HG03064 (cell line): ENCODE measurements around the gene CHAD.

Experiments used
- ATAC-seq: cut with Tn5 transposase; IDR thresholded peaks from one replicate; pipeline ENCODE4 v1.9.1; 2021; ENCODE audit warnings: low read depth; ENCODE audit not compliant: unreplicated experiment

Gene CHAD, protein sequence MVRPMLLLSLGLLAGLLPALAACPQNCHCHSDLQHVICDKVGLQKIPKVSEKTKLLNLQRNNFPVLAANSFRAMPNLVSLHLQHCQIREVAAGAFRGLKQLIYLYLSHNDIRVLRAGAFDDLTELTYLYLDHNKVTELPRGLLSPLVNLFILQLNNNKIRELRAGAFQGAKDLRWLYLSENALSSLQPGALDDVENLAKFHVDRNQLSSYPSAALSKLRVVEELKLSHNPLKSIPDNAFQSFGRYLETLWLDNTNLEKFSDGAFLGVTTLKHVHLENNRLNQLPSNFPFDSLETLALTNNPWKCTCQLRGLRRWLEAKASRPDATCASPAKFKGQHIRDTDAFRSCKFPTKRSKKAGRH

GRCh38 chr17:50468304-50469207, at the start of gene CHAD:
Gene CHAD (minus strand): TSS chr17:50468880. CDS start chr17:50468813, 67 bp downstream.
- no peak for ATAC-seq

DNA sequence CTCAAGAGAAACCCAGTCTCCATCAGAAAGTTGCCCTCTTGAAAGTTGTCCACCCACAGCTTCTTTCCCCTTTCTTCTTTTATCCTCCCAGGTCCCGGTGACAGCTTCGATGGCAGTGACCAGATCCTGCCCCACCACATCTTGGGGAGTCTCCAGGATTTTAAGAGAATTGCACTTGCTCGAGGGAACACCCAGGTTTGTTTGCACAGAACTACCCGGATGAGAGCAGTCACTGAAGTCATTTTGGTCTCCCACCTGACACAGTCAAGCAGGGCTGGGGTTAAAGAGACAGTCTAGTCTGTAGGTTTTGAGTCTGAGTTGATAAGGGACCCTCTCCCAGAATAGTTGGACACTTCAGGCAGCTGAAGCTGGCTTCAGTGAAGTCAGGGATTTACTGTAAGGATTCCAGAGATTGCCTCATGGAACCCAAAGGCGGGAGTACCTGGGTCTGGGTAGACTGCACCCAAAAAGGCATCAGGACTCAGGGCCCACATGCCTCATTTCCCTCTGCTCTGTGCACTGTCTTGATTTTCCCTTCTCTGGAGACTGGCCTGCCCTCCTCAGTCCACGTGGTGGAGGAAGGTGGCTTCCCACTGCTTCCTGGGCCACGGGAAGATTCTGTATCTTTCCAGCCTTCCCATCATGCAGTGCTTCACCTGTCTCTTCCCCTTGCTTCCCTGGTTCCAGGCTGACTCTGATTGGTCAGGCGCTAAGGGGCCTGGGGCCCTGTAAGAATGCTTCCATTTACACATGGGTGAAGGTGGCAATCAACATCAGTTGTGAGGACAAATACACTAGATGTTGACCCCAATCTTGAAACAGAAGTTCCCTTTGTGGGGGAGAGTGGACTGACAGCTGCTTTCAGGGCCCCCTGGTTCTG, 49.1 kb upstream of the CHAD start:
- ATAC-seq: no peak

- no peak for ATAC-seq
Observed at GRCh38 chr17:50517011-50517410, 48.3 kb upstream of the CHAD start.

- ATAC-seq: no peak
Observed at GRCh38 chr17:50514936-50515702, 46.4 kb upstream of the CHAD start.

DNA sequence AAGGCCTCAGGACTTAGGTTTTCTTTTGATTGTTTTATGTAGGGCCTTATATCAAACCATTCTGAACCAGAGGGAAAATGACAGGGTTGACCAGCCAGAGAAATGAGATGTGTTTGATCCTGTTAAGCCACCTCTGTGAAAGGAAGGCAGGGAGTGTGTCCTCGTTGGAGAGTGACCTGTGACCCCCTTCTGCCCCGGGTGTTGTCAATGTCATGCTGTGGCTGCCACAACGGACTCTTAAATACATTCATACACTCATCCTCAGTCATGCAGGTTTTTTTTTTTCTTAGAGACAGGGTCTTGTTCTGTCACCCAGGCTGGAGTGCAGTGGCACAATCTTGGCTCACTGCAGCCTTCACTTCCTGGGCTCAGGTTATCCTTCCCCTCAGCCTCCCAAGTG, 45.7 kb upstream of the CHAD start:
- no peak for ATAC-seq

- ATAC-seq: no peak
Observed at GRCh38 chr17:50513495-50513894, 44.8 kb upstream of the CHAD start.

DNA sequence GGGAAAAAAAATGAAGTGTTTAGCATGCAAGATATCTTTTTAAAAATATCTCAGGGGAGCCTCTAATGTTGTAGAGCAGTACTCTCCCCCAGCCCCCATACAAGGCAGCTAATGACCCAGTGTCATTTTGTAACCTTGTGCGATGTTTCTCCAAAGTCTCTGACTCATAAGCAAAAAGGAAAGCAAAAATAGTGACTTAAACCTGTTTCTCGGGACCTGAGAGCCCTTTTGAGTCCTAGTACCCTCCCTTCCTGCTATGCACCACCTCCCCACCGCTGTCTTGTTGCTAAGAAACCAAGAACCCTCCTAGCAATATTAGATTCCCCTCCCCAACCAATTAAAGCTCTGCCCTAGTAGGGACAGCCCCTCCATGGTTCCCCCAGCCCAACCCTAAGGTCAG, 42.4 kb upstream of the CHAD start:
- ATAC-seq: peak; percentile 85

DNA sequence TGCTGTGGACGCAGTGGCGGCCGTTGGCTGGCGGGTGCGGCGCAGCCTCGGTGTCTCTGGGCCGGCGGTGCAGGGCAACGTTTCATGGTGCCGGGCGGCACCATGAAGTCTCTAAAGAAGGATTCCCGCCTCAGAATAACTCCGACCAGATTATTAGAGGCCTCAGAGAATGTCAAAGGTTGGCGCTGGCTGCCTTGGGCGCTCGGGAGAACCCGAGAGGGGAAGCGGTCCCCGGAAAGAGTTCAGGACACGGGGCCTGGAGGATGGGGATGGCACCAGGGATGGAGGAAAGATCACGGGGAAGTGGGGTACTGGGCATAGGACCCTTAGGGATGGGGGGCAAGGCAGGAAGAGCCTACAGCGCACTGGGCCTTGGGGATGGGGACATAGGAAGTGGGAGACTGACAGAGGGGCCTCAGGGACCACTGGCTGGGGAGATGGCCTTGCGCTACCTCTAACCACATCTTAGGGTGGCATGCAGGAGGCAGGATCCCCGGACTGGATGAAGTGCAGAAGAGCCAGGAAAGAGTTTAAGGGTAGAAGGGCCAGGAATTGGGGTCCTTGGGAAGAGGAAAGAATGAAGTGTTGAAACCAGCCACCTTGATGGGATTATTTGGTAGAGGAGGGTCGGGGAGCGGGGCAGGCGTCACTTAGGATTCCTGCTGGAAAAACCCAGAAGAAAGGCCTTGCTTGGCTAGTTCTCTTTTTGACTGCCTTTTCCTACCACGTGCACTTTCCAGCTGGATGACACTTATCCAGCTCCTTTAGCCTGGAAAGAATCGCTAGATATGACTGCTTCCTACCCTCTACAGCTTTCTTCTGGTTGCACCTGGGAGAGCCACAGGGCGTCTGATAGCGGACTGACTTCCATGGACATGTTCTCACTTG, 40.1 kb upstream of the CHAD start:
- ATAC-seq: no peak

GRCh38 chr17:50507871-50508572, 39.3 kb upstream of the CHAD start, which contains the start of gene MYCBPAP:
Gene MYCBPAP (plus strand): TSS chr17:50508439. CDS start chr17:50508675, 236 bp downstream.
- no peak for ATAC-seq

DNA sequence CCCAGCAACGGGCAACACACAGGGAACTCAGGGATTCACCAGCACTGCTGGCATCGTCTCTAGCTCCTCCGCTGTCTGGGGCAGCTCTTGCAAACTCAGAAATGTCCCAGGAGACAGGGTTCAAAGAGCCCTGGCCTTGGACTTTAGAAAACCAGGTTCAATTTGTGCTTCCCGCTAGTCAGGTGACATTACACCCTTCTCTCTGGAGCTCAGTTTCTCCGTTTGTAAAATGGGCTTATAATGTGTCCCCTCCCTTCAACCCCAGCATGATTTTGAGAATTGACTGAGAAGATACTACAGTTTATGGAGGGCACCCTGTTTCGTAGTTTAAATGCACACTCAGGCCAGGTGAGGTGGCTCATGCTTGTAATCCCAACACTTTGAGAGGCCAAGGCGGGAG, 37.6 kb upstream of the CHAD start:
- no peak for ATAC-seq

GRCh38 chr17:50505591-50506130, 37.0 kb upstream of the CHAD start:
- ATAC-seq: no peak

DNA sequence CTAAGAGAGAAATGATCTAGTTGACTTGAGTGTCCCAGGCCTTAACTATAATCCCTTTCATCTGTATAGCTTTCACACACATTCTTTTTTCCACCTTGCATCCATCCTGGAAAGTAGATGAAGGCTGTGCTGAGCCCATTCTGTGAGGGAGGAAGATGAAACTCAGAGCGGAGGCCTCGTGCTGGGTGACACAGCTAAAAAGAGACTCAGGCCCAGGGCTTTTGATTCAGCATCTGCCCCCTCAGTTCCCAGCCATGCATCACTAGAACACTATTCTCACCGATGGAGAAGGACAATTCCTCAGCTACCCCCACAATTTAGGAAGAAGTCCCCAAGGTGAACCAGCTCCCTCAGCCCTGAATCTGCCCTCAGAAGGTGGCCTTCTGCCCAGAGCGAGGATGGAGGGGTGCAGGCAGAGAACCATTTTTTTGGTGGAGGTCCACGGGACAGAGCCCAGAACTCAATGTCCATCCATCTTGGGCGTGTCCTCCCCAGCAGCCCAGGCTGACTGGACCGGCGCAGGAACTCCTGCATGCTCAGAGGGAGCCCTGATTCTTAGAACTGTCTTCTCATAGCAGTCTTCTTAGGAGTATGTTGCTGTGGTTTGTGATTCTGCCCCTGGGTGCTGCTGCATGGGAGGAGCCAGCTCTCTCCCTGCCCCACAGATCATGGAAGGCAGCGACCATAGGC, 33.8 kb upstream of the CHAD start:
- no peak for ATAC-seq

- ATAC-seq: no peak
Observed at GRCh38 chr17:50501054-50501453, 32.4 kb upstream of the CHAD start.

GRCh38 chr17:50499721-50500120, 31.0 kb upstream of the CHAD start:
- ATAC-seq: no peak

- ATAC-seq: no peak
Observed at GRCh38 chr17:50499270-50499669, 30.6 kb upstream of the CHAD start.

DNA sequence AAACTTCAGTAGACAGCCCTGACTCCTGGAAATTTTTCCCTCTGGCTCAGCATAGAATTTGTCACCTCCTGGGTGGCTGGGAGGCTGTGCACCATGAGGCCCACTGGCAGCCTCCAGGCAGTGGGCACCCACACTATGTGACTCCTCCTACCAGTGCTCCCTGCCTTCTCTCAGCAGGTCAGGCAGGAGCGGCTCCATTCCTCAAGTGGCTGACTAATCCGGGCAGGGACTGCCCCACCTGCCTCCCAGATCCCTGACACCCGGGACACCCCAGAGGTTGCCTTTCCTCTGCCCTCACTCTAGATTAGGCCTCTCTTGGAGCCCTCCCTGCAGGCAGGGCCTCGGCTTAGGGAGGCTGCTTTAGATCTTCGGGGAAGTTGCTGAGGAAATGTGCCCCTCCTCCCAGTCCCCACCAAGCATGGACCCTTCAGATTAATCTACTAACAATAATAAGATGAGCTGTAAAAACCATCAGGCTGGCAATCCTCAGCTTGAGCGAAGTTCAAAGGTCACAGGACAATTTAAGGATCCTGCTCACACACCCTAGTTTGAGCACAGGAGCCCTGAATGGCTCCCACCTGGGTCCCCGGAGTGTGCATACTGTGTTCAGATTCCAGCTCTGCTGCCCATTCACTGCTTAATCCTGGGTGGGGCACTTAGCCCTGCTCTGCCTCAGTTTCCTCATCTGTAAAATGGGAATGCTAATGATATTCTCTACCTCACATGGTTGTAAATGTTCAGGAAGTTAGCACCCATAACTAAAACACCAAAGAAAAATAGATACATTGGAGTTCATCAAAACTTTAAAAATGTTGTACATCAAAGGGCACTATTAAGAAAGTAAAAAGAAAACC, 29.6 kb upstream of the CHAD start:
- no peak for ATAC-seq

DNA sequence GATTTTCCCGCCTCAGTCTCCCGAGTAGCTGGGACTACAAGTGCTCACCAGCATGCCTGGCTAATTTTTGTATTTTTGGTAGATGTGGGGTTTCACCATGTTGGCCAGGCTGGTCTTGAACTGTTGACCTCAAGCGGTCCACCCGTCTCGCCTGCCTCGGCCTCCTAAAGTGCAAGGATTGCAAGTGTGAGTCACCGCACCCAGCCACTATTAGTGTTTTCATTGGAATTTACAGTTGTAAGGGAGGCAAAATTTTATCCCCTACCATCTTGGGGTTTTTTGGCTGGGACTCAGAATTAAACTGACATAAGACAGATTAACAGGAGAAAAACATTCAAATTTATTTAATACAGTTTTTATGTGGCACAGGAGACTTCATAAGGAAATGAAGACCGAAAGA, 27.2 kb upstream of the CHAD start:
- ATAC-seq: no peak
